DMS114 treated with DMSO at 0.1 percent for 48 hours (cell line): ENCODE data around the gene BEND5.

Experiments used
- DNase-seq: peaks from one replicate; lab custom pipeline; 2025; ENCODE audit not compliant: unreplicated experiment; lab: John Stamatoyannopoulos, UW

BEND5 gene

GRCh38 chr1:48767975-48768510 lies 8.6 kb downstream of the BEND5 start:
- DNase-seq: no peak

DNA sequence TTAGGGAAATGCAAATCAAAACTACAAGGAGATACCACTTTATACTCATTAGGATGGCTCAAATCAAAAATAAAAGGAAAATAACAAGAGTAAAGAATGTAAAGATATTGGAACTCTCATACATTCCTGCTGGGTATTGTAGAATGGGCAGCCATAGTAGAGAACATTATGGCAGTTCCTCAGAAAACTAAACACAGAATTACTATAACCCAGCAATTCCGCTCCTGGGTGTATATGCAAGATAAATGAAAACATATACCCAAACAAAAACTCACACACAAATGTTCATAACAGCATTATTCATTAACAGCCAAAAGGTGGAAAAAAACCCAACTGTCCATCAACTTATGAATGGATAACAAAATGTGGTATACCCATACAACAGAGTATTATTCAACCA lies 11.4 kb downstream of the BEND5 start:
- no peak for DNase-seq

GRCh38 chr1:48761986-48762385 lies 14.7 kb downstream of the BEND5 start:
- no peak for DNase-seq

- no peak for DNase-seq
Measured at GRCh38 chr1:48761411-48761810, 15.3 kb downstream of the BEND5 start.

DNA sequence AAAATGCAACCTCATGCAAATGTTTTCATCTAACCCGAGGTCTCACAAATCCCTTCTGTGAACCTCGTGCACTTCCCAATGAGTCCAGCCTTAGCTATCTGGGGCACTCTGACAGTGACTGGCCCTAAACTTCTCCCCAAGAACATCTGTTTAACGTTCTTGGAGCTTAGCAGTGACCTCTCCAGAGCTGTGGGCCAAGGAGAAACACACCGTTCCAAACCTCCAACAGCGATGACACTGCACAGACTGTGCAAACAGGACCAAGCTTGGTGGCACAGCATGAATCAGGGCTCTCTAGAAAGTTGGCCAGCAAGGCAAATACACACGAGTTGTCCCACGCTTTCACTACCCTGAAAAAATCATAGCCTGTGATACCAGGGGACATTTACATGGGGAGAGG lies 15.8 kb downstream of the BEND5 start:
- DNase-seq: no peak

- DNase-seq: no peak
Measured at GRCh38 chr1:48758976-48759375, 17.7 kb downstream of the BEND5 start.

DNA sequence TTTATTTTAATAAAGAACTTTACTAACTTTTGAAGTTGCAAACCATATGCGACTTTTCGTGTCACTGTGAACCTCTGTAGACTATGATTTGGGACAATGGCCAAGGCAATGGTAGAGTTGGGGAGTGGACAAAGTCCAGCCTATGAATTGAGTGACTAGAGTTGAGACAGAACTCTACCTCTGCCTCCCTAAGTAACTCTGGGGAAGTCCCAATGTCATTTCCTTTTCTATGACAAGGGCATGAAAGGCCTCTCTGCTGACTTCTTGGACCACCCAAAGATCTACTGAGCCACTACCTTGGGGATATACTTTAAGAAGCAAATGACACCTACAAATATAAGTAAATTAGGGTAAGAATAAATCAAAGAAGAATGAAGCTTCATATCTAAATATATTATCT lies 19.3 kb downstream of the BEND5 start:
- DNase-seq: no peak

- no peak for DNase-seq
Measured at GRCh38 chr1:48756683-48757316, 19.9 kb downstream of the BEND5 start.

DNA sequence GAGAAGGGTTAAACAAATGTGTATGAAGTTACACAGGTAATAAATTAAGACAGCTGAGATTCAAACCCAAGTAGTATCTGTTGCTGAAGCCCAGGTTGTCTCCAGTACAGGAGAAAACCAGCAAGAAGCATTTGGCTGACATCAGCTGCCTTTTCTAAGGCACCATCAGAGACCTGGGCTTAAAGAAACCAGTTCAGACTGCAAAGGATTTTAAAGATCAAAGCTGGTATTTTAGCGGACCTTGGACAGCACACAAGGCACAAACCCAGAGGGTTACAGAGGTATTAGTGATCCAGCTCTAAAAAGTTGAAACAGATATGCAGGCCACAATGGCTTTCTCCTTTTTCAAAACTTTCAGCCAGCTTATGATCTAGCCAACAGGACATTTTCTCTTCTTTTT lies 23.4 kb downstream of the BEND5 start:
- no peak for DNase-seq

DNA sequence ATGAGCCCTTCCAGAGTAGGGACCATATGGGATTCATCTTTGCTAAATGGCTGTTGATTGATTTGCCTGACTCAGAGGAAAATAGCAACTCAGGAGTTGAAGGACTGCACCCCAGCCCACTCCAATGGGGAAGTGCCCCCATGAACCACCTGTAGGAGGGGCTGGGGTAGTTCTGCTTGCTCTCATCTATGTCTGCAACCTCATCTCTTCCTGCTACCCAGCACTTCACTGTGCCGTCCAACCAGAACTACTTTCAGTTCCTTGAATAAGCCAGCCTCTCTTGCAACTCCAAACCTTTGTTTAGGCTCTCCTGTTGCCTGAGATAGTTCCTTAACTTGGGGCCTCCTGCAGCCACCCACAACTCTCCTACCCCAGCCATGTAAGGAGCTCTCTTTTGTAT lies 26.6 kb downstream of the BEND5 start:
- DNase-seq: no peak

DNA sequence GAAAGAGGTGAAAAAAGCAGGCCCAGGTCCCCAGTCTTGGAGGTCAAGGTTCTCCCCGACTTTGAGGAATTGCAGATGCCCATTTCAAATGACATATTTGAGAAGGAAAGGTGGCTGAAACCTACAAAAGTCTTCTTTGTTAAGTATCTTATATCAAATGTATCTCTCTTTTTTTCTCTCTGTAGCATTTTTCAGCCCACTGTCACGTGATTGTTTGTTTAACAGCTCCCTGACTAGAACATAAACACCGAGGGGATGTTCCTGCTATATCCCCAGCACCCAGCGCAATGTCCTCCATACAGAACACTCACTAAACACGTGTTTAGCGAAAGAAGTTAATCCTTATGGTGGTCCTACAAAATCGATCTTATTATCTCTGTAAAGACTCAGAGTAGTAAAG lies 27.6 kb downstream of the BEND5 start:
- DNase-seq: no peak

DNA sequence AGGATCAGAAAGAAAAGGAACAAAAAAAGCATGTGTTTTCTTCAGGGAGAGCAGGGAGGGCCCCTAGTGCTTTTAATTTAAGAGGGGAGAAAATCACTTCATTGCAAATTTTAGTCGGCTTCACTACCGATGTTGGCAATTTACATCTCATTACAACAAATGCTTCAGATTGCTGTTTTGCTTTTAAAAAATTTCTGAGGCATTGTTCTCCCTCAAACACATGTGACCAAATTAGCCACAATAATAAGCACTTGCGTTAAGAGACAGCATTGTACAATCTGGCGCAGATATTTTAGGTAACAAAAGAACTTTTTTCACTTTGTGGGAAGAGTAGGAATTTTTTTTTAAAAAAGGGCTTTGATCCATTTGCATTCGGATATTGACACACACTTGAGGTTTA lies 29.8 kb downstream of the BEND5 start:
- DNase-seq: no peak

- DNase-seq: no peak
Measured at GRCh38 chr1:48744032-48744431, 32.7 kb downstream of the BEND5 start.

DNA sequence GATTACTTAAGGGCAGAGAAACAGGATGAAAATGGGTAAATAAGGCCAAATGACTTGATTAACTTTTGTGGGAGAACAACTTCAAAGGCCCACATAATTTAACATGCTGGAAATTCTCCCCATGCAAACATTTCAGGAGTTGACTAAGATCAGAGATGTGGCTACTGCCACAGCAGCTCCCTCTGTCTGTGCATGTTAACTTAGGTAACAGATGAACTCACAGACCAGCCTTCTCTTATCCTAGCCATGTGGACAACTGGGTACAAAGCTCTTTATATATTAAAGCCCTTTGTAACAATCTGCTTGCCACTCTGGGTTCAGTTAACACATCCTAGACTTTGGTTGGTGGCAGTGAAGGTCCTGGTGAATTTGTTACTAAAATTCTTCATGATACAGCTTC lies 33.2 kb downstream of the BEND5 start:
- no peak for DNase-seq

DNA sequence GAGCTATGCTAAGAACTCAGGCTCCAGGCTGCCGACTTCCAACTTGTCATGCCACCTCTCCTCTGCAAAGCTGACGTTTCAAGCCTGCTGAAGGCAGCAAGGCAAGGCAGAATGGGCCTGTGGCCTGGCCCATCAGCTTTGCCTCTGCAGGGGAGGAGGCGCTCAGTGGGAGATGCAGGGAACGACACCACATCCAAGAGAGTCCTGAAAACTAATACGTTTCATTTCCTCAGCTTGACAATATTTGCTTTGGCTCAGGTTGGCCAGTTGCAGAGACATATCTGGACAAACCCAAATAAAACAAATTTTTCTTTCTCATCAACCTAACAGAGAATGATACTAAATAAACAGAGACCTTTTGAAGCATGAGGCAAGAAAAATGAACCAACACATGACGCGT lies 35.3 kb downstream of the BEND5 start:
- DNase-seq: no peak

- no peak for DNase-seq
Measured at GRCh38 chr1:48740621-48741020, 36.1 kb downstream of the BEND5 start.

DNA sequence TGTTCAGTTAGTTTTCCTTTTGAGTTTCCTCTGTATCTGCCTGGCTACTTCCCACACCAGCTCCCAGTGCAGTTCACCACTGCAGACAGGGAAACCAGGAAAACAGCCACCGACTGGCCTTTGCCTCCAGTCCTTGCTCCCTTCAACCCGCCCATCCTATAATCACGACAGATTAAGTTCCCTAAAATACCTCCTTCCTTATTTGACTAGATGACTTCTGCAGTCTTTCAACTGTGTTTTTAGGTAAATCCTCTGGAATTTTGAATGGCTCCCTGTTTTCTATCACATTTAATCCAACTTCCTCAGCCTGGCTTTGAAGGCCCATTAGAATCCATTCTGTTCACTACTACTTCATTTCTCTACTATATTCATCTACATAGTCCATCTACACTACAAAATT lies 37.6 kb downstream of the BEND5 start:
- no peak for DNase-seq

GRCh38 chr1:48738356-48738755 lies 38.3 kb downstream of the BEND5 start:
- no peak for DNase-seq

DNA sequence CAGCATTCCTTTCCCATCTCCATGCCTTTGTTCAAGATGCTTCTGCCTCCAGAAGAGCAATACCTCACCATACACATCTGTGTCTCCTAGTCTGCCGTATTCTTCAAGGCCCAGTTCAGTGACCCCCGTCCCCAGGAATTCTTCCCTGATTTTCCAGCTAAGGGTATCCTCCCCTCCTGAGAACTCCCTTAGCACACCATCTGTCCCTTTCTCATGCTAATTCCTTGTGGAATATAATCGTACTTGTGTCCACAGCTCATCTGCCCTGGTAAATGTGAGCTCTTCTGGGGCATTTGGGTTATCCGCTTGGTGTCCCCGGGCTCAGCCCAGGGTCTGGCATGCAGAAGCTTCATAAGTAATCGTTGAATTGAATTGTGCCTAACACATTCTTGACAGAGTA lies 40.9 kb downstream of the BEND5 start:
- no peak for DNase-seq

- no peak for DNase-seq
Measured at GRCh38 chr1:48730164-48730910, 46.4 kb downstream of the BEND5 start.

DNA sequence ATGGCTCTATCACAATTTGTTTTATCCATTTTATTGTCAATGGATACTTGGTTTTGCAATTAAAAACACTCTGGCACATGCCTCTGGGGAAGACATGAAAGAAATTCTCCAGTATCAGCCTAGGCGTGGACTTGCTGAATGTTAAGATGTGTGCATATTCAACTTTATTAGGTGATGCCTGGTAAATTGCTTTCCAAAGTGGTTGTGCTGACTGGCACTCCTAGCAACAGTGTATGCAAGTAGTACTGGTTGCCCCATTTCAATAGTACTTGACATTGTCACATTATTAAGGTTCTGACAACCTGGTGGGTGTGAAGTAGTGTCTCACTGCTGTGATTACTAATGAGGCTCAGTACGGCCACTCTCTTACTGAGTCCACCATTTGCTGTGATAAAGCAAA lies 48.1 kb downstream of the BEND5 start:
- no peak for DNase-seq

DNA sequence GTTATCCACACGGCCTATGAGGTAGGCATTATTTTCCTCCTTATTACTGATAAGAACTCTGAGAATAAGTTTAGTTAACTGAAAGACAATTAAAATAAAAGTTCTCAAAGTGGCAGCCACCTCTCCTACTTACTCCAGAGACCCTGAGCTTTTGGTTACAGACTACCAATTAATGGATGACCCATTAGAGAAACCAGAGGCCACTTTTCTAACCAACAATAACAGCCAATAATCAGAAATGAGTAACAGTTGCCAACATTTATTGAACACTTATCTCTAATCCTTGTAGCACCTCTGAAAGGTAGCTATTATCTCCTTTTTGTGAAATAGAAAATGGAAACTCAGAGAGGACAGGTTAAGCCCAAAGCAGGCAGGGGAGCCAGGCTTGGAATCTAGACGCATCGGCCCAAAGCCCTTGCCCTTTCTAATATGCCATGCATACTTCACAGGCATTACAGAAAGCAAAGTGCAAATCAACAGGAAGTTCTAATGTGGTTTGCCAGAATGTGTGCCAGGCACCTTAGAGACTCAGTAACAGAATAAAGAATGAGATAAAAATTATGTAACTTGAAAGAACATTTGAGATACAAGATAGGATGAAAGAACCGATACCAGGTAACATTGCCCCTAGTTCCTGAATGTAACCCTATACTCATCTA lies 50.0 kb downstream of the BEND5 start:
- no peak for DNase-seq
